ENCODE data around the gene KIZ.

The KIZ gene

DNA sequence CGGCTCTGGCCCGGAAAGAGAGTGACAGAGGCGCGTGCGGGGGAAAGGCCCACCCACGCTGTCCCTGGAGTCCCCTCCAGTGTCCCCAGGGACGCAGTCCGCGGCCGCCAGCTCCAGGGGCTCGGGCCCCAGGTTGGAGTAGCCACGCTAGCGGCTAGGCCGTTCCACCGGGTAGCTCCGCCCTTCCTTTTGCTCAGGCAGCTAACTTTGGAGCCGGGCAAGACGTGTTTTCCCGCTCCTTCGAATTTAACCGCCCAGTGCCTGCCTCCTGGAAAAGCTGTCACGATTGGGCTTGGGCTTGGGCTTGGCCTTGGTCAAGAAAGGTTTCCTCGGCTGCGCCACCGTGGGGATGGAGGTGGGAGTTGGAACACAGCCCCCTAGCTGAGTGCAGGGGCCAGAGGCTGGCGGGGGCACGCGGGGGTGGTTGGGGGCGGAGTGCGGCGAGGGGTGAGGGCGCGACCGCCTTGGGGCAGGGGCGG is 24.4 kb upstream of the KIZ start:
- no peak overlapping the region for H3K4me3 ChIP-seq (ENCODE audit: low read depth, low read length)

DNA sequence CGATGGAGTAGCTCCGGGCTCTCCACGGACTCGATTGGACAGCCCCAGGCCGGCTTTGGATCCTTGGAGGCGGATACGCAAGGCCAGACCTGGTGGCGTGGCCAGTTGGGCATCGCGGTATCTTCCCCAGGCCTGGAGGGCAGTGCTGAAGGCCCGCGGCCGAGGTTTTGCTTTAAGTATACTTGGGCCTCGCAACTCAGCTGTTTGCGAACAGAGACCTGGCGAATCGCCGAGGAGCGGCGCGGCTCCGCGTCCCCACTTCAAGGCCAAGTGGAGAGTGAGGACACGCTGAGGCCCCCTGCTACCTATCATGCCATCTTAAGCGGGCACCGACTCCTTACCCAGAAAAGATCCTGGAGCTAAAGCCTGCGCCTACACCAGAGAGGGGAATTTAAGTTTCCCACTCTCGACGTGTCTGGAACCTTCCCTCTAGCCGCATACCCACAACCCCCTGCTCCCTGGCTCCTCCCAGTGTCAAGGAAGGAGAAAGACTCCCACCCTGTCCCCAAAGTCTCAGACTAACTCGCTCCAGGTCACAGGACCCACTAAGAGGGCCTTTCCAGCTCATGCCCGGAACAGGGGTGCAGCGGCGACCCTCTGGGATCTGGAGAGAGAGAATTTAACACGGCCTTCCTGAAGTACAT is 23.8 kb upstream of the KIZ start:
- no peak overlapping the region for H3K4me3 ChIP-seq (ENCODE audit: low read depth, low read length)

More for the DNA sequence above, 24.4 kb upstream of the KIZ start:
- TF ChIP-seq, protein P1, sequence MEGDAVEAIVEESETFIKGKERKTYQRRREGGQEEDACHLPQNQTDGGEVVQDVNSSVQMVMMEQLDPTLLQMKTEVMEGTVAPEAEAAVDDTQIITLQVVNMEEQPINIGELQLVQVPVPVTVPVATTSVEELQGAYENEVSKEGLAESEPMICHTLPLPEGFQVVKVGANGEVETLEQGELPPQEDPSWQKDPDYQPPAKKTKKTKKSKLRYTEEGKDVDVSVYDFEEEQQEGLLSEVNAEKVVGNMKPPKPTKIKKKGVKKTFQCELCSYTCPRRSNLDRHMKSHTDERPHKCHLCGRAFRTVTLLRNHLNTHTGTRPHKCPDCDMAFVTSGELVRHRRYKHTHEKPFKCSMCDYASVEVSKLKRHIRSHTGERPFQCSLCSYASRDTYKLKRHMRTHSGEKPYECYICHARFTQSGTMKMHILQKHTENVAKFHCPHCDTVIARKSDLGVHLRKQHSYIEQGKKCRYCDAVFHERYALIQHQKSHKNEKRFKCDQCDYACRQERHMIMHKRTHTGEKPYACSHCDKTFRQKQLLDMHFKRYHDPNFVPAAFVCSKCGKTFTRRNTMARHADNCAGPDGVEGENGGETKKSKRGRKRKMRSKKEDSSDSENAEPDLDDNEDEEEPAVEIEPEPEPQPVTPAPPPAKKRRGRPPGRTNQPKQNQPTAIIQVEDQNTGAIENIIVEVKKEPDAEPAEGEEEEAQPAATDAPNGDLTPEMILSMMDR (IDR thresholded peaks at IDR 0.05; ENCODE audit: low read depth, low read length): no peak

DNA sequence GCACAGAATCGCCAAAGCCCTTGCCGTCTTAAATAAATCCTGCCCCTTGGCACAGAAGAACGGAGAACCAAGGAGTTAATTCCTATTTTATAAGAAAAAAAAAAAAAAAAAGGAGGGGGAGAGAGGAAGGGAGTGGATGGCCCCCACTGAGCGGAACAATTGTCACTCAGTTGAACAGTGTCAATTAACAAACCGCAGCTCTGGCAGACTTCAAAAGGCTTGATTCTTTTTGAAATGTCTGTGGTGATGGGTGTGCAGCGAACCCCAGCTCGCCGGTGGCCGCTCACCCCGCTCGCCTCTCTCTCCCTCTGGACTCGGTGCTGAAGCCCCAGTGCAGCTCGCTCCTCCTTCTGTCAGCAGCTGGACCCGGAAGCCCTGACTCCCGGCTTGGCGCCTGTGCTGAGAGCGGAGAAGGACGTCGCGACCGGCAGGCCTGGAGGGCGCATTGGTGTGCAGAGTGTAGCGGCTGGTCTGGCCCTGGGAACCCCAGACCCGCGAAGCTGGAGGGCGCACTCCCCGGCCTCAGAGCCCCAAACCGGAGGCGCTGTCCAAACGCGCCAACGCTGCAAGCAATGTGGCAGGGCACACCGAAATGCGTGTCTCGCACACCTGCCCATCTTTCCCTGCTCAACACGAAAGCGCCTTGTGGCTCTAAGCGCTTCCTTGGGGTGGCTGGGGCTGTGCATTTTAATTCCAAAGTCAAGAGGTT is 23.1 kb upstream of the KIZ start:
- TF ChIP-seq, protein P1 (IDR thresholded peaks at IDR 0.05; ENCODE audit: low read depth, low read length): no peak
- 0 out of 2 replicates have a peak overlapping the region, but pooled peaks have one; percentile 8 for H3K4me3 ChIP-seq (ENCODE audit: low read depth, low read length)

More for the DNA sequence above, 23.8 kb upstream of the KIZ start:
- TF ChIP-seq, protein P1 (IDR thresholded peaks at IDR 0.05; ENCODE audit: low read depth, low read length): no peak

DNA sequence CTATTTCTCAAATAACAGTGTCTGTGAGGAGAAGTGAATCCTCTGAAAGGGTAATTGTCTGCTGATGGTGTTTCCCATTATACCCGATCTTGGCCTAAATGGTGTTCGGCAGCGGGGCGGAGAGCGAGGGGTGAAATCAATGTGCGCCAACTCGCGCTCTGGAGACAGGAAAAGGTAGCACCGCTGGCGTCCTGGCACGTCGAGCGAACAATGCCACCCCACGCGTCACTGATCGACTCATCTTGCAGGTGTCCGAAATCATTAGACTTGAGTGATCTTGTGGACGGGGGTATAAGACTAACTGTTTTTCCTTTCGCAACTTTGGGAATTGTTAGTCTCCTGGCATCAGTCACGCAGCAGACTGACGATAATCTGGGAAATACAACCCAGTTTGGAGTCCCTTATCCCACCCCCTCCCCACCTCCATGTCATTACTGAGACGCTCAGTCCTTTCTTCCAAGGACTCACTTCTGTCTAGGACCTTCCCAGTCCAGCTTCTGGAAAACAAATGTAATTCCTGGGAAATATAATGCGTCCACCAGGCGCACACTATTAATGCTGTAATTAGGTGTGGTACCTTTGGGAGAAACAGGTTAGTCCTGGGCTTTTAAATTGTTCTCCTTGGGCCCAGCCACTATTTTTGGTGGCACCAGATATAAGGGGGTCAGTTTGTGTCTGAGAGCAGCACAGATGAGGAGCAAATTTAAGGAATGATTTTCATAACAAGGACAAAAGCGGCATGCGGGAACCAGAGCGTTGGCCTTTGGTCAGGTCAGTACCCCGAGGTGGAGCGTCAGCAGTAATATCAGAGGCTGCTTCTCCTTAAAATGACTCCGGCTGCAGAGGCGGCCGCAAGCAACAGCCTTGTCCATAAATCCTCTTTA is 22.1 kb upstream of the KIZ start:
- no peak overlapping the region for H3K4me3 ChIP-seq (ENCODE audit: low read depth, low read length)
- TF ChIP-seq, protein P1 (IDR thresholded peaks at IDR 0.05; ENCODE audit: low read depth, low read length): no peak

DNA sequence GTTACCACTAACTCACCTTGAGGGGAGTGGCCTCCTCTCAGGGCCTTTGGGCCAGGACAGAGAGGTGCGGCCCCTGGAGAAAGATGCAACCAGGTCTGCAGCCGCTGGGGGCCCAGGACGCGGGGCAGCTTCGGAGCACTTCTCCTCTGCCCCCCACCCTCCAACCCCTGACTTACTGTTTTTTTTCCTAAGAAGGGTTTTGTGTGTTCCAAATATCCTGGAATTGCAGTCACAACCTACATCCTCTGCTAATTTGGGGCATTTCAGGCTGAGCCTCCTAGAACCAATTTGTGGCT is 21.5 kb upstream of the KIZ start:
- TF ChIP-seq, protein P1 (IDR thresholded peaks at IDR 0.05; ENCODE audit: low read depth, low read length): no peak
- H3K4me3 ChIP-seq (ENCODE audit: low read depth, low read length): no peak overlapping the region

DNA sequence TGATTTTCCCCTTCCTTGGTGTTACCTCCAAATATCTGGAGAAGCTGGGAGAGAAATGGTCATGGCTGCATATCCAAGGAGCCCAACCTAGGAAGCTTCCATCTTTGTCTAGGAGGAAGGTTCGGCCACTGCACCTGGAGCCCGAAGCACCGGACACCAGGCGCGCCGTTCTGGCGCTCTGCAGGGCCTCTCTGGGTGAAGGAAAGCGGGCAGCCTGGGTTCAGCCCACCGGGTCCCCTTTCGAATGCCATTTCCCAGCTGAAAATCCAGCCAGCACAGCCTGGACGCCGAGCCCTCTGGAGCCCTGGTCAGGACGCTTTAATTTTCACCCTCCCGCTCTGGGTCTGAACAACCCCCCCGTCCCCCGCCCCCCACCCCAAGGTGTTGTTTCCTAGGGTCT is 21.0 kb upstream of the KIZ start:
- TF ChIP-seq, protein P1 (IDR thresholded peaks at IDR 0.05; ENCODE audit: low read depth, low read length): no peak
- H3K4me3 ChIP-seq (ENCODE audit: low read depth, low read length): no peak overlapping the region
